Measurements from ENCODE around the gene RELA. TPM values are rescaled to one million over a fixed set of nuclear protein-coding genes. Genes with fewer than 3 reads are reported as not detected.

The RELA gene
- total and polyA plus RNA-seq, 5 donors = 30.6 to 54.6 (median 40.5) TPM

GRCh38 chr11:65654375-65655349, 8.1 kb downstream of the RELA start:
- no peak overlapping the region for H3K27ac ChIP-seq (ENCODE audit: low read length)
- H3K4me1 ChIP-seq (ENCODE audit: control insufficient read depth, insufficient read depth, low read length) = peaks cover 16% of the 10 kb centered on the region
- intact Hi-C loops (cut with DNase I) = no loop called here
- H3K4me3 ChIP-seq (ENCODE audit: low read length) = no peak overlapping the region
- no peaks in the 10 kb centered on the region for H3K9me3 ChIP-seq (ENCODE audit: control insufficient read depth, low read length)
- no peaks in the 10 kb centered on the region for H3K27me3 ChIP-seq (ENCODE audit: control insufficient read depth, insufficient read depth)
- 84% methylated on average over 14 of the region's 14 CpGs for WGBS
- DNase-seq (peak in 2 of 3 donors; percentile 54 to 66), ATAC-seq (no peak)

DNA sequence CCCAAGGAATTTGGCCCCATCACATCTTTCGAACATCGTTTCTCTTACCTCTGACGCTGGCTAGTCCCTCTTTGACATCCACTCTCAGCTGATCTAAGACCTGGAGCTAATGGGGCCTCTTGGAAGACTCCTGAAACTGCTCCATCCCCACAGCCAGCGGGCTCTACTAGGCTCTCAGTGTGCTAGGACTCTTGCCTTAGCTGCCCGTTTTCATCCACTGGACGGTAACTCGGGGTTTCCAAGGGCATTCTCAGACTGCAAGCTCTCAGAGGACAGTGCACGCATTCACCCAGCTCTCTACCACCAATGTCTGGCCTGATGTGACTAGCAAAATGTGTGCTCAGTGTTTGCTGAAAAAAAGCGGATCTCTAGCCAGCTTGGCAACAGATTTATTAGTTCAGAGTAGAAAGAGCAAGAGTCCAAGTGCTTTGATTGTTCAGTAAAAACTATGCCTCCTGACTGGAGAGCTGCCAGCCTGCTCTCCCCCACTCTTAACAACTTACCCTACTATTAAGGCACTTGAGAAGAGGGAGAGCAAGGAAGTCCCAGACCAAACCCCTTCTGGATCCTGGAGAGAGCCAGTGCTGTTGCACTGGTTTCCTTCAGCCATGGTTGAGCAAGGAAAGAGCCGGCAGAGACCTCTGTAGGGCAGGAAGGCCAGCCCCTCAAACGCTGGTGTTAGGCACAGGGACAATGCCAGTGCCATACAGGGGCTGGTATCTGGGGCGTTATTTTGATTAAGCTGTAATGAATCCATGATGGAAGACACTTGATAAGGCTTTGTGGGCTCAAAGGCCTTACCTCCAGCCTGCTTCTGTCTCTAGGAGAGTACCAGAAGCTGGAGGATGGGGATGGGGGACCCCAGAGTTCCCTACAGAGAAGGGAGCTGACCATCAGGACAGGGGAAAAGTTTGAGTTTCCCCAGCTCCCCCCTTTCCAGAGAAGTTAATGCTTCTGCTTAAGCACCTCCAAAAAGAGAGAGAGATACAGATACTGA, 9.2 kb downstream of the RELA start:
- peaks cover 16% of the 10 kb centered on the region for H3K4me1 ChIP-seq (ENCODE audit: control insufficient read depth, insufficient read depth, low read length)
- WGBS = 41% methylated on average over 12 of the region's 12 CpGs
- no peak for ATAC-seq
- peak in 1 of 3 donors; percentile 47 for DNase-seq
- no peaks in the 10 kb centered on the region for H3K9me3 ChIP-seq (ENCODE audit: control insufficient read depth, low read length)
- H3K27ac ChIP-seq (ENCODE audit: low read length) = peak overlapping the region; percentile 99
- peak overlapping the region; percentile 59 for H3K4me3 ChIP-seq (ENCODE audit: low read length)
- no peaks in the 10 kb centered on the region for H3K27me3 ChIP-seq (ENCODE audit: control insufficient read depth, insufficient read depth)
- intact Hi-C loops (cut with DNase I) = no loop called here

GRCh38 chr11:65652511-65653228, 10.0 kb downstream of the RELA start:
- ATAC-seq (peak; percentile 92), DNase-seq (peak; percentile 96 to 99 (median 98))
- Histone ChIP-seq H3K9me3 (ENCODE audit: control insufficient read depth, low read length) (no peaks in the 10 kb centered on the region), H3K27me3 (ENCODE audit: control insufficient read depth, insufficient read depth) (no peaks in the 10 kb centered on the region), H3K4me3 (ENCODE audit: low read length) (peak overlapping the region; percentile 59), H3K4me1 (ENCODE audit: control insufficient read depth, insufficient read depth, low read length) (peaks cover 16% of the 10 kb centered on the region), H3K27ac (ENCODE audit: low read length) (peak overlapping the region; percentile 99)
- WGBS = under 1% methylated on average over 68 of the region's 68 CpGs
- intact Hi-C loops (cut with DNase I) = no loop called here

DNA sequence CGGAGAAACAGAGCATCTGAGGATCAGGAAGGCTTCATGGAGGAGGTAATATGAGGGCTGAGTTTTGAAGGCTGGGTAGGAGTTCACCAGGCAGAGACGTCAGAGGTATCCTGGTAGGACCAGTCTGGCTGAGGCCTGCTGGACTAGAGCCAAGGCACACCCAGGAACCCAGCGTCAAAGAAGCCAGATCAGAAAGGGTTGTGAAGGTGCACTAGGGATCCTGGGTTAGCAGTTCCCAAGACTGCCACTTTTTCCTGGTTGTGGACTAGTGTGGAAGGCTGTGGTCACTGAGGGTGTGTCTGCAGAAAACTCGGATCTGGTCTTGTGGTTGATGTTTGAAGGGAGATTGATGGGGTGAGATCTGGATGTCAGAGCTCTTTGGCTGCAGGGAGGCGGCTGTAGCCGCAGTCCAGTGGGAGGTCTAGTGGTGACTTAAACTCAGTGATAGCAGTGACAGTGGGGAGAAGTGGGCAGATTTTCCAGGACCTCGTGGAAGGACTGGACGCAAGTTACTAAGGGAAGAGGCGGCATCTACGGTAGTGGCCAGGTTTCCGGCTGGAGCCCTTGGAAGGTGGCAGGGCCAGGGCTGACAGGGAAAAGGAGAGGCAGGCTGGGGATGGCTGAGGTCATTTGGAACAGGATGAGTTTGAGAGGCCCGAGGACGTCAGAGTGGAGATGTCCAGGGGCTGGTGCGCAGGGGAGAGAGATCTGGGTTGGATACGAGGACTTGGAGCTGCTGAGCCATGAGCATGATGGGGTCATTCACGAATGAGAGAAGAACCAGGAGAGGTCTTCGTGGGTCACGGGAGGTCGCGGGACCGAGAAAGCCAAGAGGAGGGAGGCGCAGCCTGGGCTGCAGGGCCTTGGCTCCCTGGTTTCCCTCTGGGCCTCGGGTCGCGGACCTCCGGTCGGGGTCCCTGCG, 10.9 kb downstream of the RELA start:
- intact Hi-C loops (cut with DNase I) = no loop called here
- peak overlapping the region; percentile 59 for H3K4me3 ChIP-seq (ENCODE audit: low read length)
- WGBS = 17% methylated on average over 28 of the region's 28 CpGs
- no peaks in the 10 kb centered on the region for H3K9me3 ChIP-seq (ENCODE audit: control insufficient read depth, low read length)
- H3K27ac ChIP-seq (ENCODE audit: low read length) = peak overlapping the region; percentile 94
- ATAC-seq = peak; percentile 15 to 25
- H3K27me3 ChIP-seq (ENCODE audit: control insufficient read depth, insufficient read depth) = no peaks in the 10 kb centered on the region
- peak; percentile 60 to 77 (median 74) for DNase-seq
- H3K4me1 ChIP-seq (ENCODE audit: control insufficient read depth, insufficient read depth, low read length) = peaks cover 16% of the 10 kb centered on the region

GRCh38 chr11:65651339-65651588, 11.5 kb downstream of the RELA start:
- intact Hi-C loops (cut with DNase I) = no loop called here
- Histone ChIP-seq H3K4me3 (ENCODE audit: low read length) (no peak overlapping the region), H3K4me1 (ENCODE audit: control insufficient read depth, insufficient read depth, low read length) (peaks cover 16% of the 10 kb centered on the region), H3K27me3 (ENCODE audit: control insufficient read depth, insufficient read depth) (no peaks in the 10 kb centered on the region), H3K27ac (ENCODE audit: low read length) (peak overlapping the region; percentile 94), H3K9me3 (ENCODE audit: control insufficient read depth, low read length) (no peaks in the 10 kb centered on the region)
- no peak for ATAC-seq
- WGBS = 92% methylated on average over 3 of the region's 3 CpGs
- no peak for DNase-seq

- WGBS = 80% methylated on average over 20 of the region's 20 CpGs
- ATAC-seq (no peak), DNase-seq (peak; percentile 17 to 67 (median 65))
- Histone ChIP-seq H3K27me3 (ENCODE audit: control insufficient read depth, insufficient read depth) (no peaks in the 10 kb centered on the region), H3K27ac (ENCODE audit: low read length) (no peak overlapping the region), H3K4me1 (ENCODE audit: control insufficient read depth, insufficient read depth, low read length) (peaks cover 16% of the 10 kb centered on the region), H3K9me3 (ENCODE audit: control insufficient read depth, low read length) (no peaks in the 10 kb centered on the region), H3K4me3 (ENCODE audit: low read length) (no peak overlapping the region)
- intact Hi-C loops (cut with DNase I) = no loop called here
Observed at GRCh38 chr11:65650547-65651338, 12.0 kb downstream of the RELA start.

DNA sequence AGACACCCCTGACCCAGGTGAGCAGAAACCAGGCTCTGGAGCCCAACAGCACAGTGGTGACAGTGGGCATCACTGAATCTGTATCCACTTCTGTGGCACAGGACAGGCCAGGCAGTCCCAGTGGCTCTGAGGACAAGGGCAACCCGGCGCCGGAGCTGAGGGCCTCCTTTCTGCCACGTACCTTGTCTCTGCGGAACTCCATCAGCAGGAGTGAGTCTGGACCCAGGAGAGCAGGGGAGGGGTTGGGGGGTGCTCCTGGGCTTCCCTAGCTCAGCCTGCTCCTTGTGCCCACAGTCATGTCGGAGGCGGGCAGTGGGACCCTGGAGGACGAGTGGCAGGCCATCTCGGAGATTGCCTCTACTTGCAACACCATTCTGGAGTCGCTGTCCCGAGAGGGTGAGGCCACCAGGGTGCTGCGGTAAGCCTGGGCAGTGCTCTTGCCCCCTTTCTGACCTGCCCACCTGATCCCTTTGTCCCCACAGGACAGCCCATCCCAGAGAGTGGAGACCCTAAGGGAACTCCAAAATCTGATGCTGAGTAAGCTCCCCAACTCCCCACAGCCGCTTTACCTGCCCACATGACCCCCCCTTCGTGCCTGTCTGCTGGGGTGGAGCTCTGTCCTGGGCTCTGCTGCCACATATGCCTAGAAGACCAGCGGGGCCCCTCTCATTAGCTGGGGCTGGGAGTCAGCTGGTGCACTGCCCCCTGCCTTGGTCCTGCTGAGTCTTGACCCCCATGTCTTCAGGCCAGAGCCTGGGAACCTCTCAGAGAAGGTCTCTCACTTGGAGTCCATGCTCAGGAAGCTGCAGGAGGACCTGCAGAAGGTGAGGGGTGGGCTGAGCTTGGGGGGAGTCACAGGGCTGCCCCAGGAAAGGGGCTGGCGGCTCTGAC, 12.8 kb downstream of the RELA start:
- DNase-seq (peak; percentile 18 to 58 (median 57)), ATAC-seq (no peak)
- intact Hi-C loops (cut with DNase I) = no loop called here
- Histone ChIP-seq H3K9me3 (ENCODE audit: control insufficient read depth, low read length) (no peaks in the 10 kb centered on the region), H3K27ac (ENCODE audit: low read length) (no peak overlapping the region), H3K4me1 (ENCODE audit: control insufficient read depth, insufficient read depth, low read length) (peaks cover 16% of the 10 kb centered on the region), H3K4me3 (ENCODE audit: low read length) (no peak overlapping the region), H3K27me3 (ENCODE audit: control insufficient read depth, insufficient read depth) (no peaks in the 10 kb centered on the region)
- WGBS = 89% methylated on average over 16 of the region's 16 CpGs

GRCh38 chr11:65648997-65649493, 13.7 kb downstream of the RELA start:
- intact Hi-C loops (cut with DNase I) = no loop called here
- no peak for ATAC-seq
- Histone ChIP-seq H3K9me3 (ENCODE audit: control insufficient read depth, low read length) (no peaks in the 10 kb centered on the region), H3K27me3 (ENCODE audit: control insufficient read depth, insufficient read depth) (no peaks in the 10 kb centered on the region), H3K4me1 (ENCODE audit: control insufficient read depth, insufficient read depth, low read length) (peaks cover 16% of the 10 kb centered on the region), H3K4me3 (ENCODE audit: low read length) (no peak overlapping the region), H3K27ac (ENCODE audit: low read length) (no peak overlapping the region)
- DNase-seq = peak; percentile 22 to 78 (median 70)
- 67% methylated on average over 12 of the region's 12 CpGs for WGBS
